ENCODE measurements around the gene CCNL2. TPM values are rescaled to one million over a fixed set of nuclear protein-coding genes. Genes with fewer than 3 reads are reported as not detected.

Gene CCNL2
- total and polyA plus RNA-seq, 2 of the 13 experiments (the other 11 are each of a cell fraction or from before 2014, with no cell fraction given): 105 to 340 TPM

DNA sequence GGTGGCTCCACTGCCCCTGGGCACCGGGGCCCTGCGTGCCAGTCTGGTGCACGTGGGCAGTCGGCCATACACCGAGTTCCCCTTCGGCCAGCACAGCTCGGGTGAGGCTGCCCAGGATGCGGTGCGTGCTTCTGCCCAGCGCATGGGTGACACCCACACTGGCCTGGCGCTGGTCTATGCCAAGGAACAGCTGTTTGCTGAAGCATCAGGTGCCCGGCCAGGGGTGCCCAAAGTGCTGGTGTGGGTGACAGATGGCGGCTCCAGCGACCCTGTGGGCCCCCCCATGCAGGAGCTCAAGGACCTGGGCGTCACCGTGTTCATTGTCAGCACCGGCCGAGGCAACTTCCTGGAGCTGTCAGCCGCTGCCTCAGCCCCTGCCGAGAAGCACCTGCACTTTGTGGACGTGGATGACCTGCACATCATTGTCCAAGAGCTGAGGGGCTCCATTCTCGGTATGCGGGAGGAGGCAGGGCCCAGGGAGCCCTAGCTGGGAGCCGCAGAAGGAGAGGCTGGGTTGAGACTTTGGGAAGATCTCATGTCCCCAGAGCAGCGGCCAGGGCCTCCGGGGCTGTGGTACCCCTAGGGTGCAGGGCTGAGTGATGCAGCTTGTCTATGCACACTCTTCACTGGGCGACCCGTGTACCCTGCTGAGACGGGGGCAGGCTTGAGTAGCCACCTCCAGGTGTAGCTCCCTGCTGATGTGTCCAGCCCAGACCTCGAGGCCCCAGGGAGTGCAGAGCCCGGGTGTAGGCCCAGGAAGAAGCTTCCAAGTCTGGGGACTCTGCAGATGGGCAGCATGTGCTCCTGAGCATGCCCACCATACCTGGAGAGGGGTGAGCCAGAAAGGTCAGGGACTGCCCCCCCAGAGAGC lies 38.1 kb upstream of the CCNL2 start (continued):
- TF ChIP-seq ZNF607 (CRISPR knock-in tag; IDR thresholded peaks at IDR 0.05; ENCODE audit: borderline replicate concordance): no peak
- peak; percentile 20; the same call in 1 of the 2 replicates for TF ChIP-seq TARDBP (CRISPR knock-in tag; IDR thresholded peaks at IDR 0.05)
- 0 out of 2 replicates have a peak, but pooled peaks have one; percentile 29 for TF ChIP-seq PRMT3 (CRISPR knock-in tag; IDR thresholded peaks at IDR 0.05; ENCODE audit: borderline replicate concordance, low read depth)
- TF ChIP-seq, protein P1, sequence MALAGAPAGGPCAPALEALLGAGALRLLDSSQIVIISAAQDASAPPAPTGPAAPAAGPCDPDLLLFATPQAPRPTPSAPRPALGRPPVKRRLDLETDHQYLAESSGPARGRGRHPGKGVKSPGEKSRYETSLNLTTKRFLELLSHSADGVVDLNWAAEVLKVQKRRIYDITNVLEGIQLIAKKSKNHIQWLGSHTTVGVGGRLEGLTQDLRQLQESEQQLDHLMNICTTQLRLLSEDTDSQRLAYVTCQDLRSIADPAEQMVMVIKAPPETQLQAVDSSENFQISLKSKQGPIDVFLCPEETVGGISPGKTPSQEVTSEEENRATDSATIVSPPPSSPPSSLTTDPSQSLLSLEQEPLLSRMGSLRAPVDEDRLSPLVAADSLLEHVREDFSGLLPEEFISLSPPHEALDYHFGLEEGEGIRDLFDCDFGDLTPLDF (CRISPR knock-in tag; IDR thresholded peaks at IDR 0.05): no peak
- TF ChIP-seq NFE2L1 (CRISPR knock-in tag; IDR thresholded peaks at IDR 0.05; ENCODE audit: borderline replicate concordance): no peak
- TF ChIP-seq, protein P2, sequence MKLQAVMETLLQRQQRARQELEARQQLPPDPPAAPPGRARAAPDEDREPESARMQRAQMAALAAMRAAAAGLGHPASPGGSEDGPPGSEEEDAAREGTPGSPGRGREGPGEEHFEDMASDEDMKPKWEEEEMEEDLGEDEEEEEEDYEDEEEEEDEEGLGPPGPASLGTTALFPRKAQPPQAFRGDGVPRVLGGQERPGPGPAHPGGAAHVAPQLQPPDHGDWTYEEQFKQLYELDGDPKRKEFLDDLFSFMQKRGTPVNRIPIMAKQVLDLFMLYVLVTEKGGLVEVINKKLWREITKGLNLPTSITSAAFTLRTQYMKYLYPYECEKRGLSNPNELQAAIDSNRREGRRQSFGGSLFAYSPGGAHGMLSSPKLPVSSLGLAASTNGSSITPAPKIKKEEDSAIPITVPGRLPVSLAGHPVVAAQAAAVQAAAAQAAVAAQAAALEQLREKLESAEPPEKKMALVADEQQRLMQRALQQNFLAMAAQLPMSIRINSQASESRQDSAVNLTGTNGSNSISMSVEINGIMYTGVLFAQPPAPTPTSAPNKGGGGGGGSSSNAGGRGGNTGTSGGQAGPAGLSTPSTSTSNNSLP (IDR thresholded peaks at IDR 0.05; ENCODE audit: low read depth, low read length): no peak
- TF ChIP-seq SPEN (CRISPR knock-in tag; IDR thresholded peaks at IDR 0.05; ENCODE audit: low read depth): no peak
- TF ChIP-seq, protein P3, sequence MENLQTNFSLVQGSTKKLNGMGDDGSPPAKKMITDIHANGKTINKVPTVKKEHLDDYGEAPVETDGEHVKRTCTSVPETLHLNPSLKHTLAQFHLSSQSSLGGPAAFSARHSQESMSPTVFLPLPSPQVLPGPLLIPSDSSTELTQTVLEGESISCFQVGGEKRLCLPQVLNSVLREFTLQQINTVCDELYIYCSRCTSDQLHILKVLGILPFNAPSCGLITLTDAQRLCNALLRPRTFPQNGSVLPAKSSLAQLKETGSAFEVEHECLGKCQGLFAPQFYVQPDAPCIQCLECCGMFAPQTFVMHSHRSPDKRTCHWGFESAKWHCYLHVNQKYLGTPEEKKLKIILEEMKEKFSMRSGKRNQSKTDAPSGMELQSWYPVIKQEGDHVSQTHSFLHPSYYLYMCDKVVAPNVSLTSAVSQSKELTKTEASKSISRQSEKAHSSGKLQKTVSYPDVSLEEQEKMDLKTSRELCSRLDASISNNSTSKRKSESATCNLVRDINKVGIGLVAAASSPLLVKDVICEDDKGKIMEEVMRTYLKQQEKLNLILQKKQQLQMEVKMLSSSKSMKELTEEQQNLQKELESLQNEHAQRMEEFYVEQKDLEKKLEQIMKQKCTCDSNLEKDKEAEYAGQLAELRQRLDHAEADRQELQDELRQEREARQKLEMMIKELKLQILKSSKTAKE (CRISPR knock-in tag; IDR thresholded peaks at IDR 0.05; ENCODE audit: borderline replicate concordance): no peak
- TF ChIP-seq ZNF180 (CRISPR knock-in tag; IDR thresholded peaks at IDR 0.05; ENCODE audit: borderline replicate concordance, low read depth): no peak
- no peak for TF ChIP-seq HNF4G (IDR thresholded peaks at IDR 0.05; ENCODE audit: borderline replicate concordance, low read depth, low read length)
- no peak for TF ChIP-seq HNF4G (CRISPR knock-in tag; IDR thresholded peaks at IDR 0.05; ENCODE audit: borderline replicate concordance, low read depth)
- no peak for TF ChIP-seq FOSL1 (CRISPR knock-in tag; IDR thresholded peaks at IDR 0.05; ENCODE audit: borderline replicate concordance)
- no peak; the same call in 1 of the 2 replicates for TF ChIP-seq GABPB1 (CRISPR knock-in tag; IDR thresholded peaks at IDR 0.05)
- TF ChIP-seq ZNF605 (CRISPR knock-in tag; IDR thresholded peaks at IDR 0.05): peak; percentile 42; the same call in 1 of the 2 replicates
- peak; percentile 10 for TF ChIP-seq ZNF501 (CRISPR knock-in tag; IDR thresholded peaks at IDR 0.05)
- TF ChIP-seq, protein P4, sequence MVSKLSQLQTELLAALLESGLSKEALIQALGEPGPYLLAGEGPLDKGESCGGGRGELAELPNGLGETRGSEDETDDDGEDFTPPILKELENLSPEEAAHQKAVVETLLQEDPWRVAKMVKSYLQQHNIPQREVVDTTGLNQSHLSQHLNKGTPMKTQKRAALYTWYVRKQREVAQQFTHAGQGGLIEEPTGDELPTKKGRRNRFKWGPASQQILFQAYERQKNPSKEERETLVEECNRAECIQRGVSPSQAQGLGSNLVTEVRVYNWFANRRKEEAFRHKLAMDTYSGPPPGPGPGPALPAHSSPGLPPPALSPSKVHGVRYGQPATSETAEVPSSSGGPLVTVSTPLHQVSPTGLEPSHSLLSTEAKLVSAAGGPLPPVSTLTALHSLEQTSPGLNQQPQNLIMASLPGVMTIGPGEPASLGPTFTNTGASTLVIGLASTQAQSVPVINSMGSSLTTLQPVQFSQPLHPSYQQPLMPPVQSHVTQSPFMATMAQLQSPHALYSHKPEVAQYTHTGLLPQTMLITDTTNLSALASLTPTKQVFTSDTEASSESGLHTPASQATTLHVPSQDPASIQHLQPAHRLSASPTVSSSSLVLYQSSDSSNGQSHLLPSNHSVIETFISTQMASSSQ (IDR thresholded peaks at IDR 0.05; ENCODE audit: low read depth): no peak
- TF ChIP-seq, protein P4 (CRISPR knock-in tag; IDR thresholded peaks at IDR 0.05; ENCODE audit: borderline replicate concordance): no peak
- TF ChIP-seq MEF2D (CRISPR knock-in tag; IDR thresholded peaks at IDR 0.05): peak; percentile 54
- no peak for TF ChIP-seq HOXA7 (CRISPR knock-in tag; IDR thresholded peaks at IDR 0.05)
